ENCODE measurements around the gene MAPKAPK2.

DNA sequence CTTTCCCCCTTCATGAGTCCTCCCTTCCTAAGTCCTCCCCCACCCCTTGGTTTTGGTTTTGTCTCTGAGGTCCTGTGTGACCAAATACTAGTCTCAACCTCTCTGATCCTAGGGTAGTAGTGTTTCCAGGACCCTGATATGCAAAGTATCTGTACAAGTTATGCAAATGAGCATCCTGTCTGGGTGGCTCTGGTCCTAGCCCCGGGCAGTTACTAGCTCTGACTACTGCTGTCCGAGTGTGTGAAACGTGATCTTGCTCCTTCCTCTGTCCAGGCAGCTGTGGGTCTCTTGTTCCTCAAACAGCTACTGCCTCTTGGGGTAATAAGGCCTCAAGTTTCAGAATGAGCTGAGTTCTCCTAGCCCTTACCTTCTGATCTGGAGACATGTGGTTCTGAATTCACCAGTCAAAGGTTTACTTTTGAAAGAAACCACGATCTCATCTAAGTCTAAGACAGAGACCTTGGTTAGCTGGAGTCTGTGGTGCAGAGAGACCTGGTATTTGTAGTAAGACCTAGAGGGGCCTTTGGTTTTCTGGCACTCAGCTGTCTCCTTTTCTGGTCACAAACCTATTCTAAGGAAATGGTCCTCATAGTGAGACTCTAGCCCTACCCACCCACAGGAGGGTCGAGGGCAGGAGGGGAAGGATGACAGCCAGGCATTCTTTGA lies 54.8 kb downstream of the MAPKAPK2 start:
- TF ChIP-seq, protein P1, sequence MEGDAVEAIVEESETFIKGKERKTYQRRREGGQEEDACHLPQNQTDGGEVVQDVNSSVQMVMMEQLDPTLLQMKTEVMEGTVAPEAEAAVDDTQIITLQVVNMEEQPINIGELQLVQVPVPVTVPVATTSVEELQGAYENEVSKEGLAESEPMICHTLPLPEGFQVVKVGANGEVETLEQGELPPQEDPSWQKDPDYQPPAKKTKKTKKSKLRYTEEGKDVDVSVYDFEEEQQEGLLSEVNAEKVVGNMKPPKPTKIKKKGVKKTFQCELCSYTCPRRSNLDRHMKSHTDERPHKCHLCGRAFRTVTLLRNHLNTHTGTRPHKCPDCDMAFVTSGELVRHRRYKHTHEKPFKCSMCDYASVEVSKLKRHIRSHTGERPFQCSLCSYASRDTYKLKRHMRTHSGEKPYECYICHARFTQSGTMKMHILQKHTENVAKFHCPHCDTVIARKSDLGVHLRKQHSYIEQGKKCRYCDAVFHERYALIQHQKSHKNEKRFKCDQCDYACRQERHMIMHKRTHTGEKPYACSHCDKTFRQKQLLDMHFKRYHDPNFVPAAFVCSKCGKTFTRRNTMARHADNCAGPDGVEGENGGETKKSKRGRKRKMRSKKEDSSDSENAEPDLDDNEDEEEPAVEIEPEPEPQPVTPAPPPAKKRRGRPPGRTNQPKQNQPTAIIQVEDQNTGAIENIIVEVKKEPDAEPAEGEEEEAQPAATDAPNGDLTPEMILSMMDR (IDR thresholded peaks at IDR 0.05 in 2 of 3, conservative IDR thresholded peaks at IDR 0.05 in 1 of 3; ENCODE audit: borderline replicate concordance in 1 of 3, insufficient read depth in 1 of 3, low read depth in 2 of 3, low read length in 2 of 3) = no peak
- TF ChIP-seq POLR2AphosphoS5 (IDR thresholded peaks at IDR 0.05; ENCODE audit: low read depth, low read length) (no peak), JUND (IDR thresholded peaks at IDR 0.05) (no peak), ZNF274 (IDR thresholded peaks at IDR 0.05; ENCODE audit: low read depth, low read length) (no peak), EZH2phosphoT487 (IDR thresholded peaks at IDR 0.05; ENCODE audit: borderline replicate concordance) (no peak), POLR2A (IDR thresholded peaks at IDR 0.05; ENCODE audit: borderline replicate concordance, extremely low read depth, insufficient read depth, insufficient read length) (no peak), EZH2 (IDR thresholded peaks at IDR 0.05) (no peak)
- TF ChIP-seq, protein P2, sequence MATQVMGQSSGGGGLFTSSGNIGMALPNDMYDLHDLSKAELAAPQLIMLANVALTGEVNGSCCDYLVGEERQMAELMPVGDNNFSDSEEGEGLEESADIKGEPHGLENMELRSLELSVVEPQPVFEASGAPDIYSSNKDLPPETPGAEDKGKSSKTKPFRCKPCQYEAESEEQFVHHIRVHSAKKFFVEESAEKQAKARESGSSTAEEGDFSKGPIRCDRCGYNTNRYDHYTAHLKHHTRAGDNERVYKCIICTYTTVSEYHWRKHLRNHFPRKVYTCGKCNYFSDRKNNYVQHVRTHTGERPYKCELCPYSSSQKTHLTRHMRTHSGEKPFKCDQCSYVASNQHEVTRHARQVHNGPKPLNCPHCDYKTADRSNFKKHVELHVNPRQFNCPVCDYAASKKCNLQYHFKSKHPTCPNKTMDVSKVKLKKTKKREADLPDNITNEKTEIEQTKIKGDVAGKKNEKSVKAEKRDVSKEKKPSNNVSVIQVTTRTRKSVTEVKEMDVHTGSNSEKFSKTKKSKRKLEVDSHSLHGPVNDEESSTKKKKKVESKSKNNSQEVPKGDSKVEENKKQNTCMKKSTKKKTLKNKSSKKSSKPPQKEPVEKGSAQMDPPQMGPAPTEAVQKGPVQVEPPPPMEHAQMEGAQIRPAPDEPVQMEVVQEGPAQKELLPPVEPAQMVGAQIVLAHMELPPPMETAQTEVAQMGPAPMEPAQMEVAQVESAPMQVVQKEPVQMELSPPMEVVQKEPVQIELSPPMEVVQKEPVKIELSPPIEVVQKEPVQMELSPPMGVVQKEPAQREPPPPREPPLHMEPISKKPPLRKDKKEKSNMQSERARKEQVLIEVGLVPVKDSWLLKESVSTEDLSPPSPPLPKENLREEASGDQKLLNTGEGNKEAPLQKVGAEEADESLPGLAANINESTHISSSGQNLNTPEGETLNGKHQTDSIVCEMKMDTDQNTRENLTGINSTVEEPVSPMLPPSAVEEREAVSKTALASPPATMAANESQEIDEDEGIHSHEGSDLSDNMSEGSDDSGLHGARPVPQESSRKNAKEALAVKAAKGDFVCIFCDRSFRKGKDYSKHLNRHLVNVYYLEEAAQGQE (IDR thresholded peaks at IDR 0.05; ENCODE audit: low read depth) = no peak
